ENCODE measurements around the gene DPM2.

DNA sequence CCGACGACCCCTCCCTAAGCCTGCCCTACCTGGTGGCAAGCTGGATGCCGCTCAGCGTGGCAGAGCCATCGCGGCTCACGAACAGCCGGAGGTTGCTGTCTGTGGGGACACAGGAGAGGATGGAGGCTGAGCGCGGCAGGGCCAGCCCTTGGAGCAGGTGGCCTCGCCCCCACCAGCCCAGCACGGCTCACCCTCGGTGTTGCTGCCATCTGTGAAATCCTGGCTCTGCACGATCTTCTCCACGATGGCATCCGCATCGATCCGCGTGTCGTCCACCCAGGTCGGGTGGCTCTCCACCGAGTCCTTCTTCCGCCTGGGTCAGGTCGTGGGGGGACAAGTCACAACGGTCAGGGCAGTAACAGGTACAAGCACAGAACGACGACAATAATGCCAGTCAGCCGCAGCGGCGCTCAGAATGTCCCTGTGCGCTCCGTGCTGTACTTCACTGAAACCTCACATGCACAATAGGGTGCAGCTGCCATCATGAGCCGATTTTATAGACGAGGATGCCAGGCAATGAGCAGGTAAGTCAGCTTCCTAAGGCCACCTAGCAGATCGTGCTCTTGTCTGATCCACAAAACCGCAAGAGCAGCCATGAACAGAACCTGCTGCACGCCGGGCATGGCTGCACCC is 7.0 kb upstream of the DPM2 start:
- TF ChIP-seq, protein P1, sequence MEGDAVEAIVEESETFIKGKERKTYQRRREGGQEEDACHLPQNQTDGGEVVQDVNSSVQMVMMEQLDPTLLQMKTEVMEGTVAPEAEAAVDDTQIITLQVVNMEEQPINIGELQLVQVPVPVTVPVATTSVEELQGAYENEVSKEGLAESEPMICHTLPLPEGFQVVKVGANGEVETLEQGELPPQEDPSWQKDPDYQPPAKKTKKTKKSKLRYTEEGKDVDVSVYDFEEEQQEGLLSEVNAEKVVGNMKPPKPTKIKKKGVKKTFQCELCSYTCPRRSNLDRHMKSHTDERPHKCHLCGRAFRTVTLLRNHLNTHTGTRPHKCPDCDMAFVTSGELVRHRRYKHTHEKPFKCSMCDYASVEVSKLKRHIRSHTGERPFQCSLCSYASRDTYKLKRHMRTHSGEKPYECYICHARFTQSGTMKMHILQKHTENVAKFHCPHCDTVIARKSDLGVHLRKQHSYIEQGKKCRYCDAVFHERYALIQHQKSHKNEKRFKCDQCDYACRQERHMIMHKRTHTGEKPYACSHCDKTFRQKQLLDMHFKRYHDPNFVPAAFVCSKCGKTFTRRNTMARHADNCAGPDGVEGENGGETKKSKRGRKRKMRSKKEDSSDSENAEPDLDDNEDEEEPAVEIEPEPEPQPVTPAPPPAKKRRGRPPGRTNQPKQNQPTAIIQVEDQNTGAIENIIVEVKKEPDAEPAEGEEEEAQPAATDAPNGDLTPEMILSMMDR (IDR thresholded peaks at IDR 0.05; ENCODE audit: insufficient read depth, low read length, poor library complexity, severe bottlenecking), result no peak
- no peak for TF ChIP-seq EZH2phosphoT487 (conservative IDR thresholded peaks at IDR 0.05; ENCODE audit: low read length)
